Measurements from ENCODE around the gene CTXN1.

DNA sequence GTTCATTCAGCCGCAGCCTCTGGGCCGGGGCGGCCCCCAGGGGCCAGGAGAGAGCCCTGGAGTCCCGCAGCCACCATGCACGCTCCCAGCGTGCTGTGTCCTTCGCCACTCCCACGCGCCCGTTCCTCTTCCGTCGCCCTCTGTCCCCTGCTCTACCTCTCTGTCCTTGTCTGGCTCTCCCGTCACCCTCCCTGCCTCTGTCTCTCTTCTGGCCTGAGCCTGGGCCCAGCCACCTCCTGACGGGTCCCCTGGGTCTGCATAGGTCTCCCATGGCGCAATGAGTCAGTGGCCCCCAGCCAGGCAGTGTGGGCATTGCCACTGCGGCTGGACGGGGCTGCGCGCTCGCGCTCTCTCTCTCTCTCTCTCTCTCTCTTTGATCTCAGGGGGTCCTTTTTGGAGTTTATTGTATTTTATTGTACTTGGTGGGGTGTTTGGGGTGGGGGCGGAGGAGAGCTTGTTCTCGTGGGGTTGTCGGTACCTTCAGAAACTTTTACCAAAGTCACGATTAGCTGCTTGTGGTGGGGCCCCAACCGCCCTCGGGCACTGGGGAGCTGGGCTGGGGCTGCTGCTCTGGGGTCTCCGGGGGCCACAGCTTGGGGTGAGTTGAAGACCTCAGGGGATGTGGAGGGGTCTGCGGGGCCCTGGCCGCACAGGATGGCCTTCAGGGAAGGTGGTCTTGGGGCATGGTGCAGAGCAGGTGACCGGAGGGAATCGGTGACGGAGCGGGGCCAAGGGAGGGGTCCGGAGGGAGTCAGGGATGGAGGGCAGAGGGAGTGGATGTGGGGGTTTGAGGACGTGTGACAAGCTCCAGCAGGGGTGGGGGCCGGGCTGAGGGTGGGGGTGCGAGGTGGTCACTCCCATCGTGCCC lies 13.0 kb downstream of the CTXN1 start:
- TF ChIP-seq GATA3 (IDR thresholded peaks at IDR 0.05; ENCODE audit: low read depth, low read length) (no peak), GATA2 (IDR thresholded peaks at IDR 0.05; ENCODE audit: low read depth, low read length) (no peak)
